GM08714 (cell line): ENCODE results near the gene C21orf58.

Experiments
- H3K4me3 ChIP-seq: fragments of 200-500 bp; sonication (Bioruptor generic); 2 replicates; pipeline ENCODE4 v1.5.1; 2014; ENCODE audit warnings: mild to moderate bottlenecking, low read length, inconsistent platforms
- ZNF274 ChIP-seq: IDR thresholded peaks from 2 replicates; pipeline ENCODE4 v1.6.1; 2012; ENCODE audit warnings: mild to moderate bottlenecking, low read depth, low read length

The C21orf58 gene

DNA sequence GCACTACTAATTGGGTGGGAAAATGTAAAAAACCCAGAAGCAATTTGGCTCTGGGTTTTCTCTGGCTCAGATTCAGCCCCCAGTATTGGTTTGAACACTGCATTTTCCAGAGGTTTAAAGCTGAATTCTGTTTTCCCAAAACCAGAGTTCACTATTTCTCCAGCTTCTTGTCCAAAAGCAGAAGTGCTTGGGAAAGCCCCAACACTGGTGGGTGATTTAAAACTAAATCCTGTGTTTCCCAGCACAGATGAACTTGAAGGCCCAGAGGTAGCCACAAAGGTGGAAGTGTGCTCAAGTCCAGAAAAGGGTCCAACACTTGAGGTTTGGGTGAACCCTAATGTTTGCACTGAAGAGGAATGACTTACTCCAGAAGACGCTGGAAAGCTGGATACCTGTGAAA, 38.9 kb downstream of the C21orf58 start:
- no peak for TF ChIP-seq ZNF274
- H3K4me3 ChIP-seq, result peak overlapping the region; percentile 83

- no peak for TF ChIP-seq ZNF274
- H3K4me3 ChIP-seq, result peak overlapping the region; percentile 83; the same call in 1 of the 2 replicates
These were observed 39.5 kb downstream of the C21orf58 start for GRCh38 chr21:46284077-46284644.

DNA sequence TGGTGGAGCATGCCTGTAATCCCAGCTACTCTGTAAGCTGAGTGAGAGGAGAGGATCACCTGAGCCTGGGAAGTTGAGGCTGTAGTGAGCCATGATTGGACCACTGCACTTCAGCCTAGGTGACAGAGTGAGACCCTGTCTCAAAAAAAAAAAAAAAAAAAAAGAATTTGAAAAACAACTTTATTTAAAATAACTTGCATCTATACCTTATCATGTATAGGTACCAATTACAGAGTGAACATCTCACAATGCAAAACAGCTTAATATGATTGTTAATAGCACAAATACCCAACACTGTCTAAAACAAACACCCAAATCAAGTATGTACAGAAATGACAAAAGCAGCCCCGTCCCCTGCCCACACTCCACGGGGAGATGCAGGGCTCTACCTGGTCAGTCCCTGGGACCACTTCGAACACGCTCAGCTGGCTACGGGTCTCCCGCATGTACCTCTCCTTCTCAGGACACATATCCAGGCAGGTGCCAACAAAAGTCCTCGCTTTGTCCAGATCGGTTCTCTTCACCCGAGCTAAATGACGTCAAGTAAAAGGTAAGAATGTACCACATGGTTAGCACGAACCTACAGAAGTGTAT, 48.8 kb downstream of the C21orf58 start:
- no peak for TF ChIP-seq ZNF274
- no peak overlapping the region for H3K4me3 ChIP-seq

GRCh38 chr21:46273341-46273740, 50.3 kb downstream of the C21orf58 start:
- no peak for TF ChIP-seq ZNF274
- no peak overlapping the region for H3K4me3 ChIP-seq

DNA sequence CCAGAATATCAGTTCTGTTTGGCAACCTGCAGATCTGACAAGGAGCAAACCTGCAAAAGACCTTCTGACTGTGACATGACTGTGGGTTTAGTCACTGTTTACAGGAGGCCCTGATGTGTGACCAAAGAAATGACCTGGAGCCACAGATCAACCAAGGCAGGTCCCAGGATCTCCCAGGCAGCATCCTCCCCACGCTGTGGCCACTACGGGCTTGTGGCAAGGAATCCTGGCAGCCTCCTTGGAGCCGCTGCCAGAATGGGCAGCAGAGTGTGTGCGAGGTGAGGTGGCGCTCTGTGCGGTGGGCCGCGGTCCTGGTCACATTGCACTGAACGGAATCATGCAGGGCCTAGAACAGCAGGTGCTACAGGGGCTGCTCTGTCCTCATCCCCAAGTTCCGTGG, 54.2 kb downstream of the C21orf58 start:
- H3K4me3 ChIP-seq, result no peak overlapping the region
- TF ChIP-seq ZNF274, result no peak

GRCh38 chr21:46268371-46268770, 55.3 kb downstream of the C21orf58 start:
- H3K4me3 ChIP-seq, result no peak overlapping the region
- TF ChIP-seq ZNF274, result no peak

DNA sequence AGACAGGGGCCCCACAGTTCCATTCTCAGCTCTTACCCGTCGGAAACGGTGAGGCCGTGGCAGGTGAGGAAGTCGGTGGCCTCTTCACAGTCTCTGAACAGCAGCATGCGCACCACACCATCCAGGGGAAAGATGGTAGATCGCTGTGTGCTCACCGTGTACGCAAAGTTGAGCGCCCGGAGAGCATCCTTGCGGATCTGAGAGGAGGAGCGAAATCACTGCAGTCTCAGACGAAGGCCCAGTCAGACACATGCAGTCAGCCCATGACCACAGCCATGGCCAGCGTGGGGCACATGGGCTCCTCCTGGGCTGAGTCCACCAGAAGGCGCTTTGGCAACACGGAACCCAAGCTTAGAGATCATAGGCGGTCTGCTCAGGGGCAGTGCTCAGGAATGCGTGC, 56.7 kb downstream of the C21orf58 start:
- H3K4me3 ChIP-seq, result no peak overlapping the region
- TF ChIP-seq ZNF274, result no peak

GRCh38 chr21:46265736-46266525, 57.7 kb downstream of the C21orf58 start:
- TF ChIP-seq ZNF274, result no peak
- no peak overlapping the region for H3K4me3 ChIP-seq

DNA sequence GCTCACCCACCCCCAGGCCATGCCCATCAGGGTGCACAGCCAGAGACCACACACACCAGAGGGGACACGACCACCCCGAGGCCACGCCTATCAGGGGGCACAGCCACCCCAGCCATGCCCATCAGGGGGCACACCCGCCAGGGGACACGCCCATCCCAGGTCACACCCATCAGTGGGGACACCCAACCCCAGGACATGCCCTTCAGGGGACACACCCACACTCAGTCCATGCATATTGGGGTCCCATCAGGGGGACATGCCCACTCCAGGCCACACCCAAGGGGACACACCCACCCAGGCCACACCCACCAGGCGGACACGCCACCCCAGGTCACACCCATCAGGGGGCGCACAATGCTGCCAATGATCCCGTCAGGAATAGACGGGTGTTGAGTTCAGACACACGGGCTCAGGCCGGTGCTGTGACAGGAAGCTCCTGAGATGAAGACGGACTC, 59.0 kb downstream of the C21orf58 start:
- TF ChIP-seq ZNF274, result no peak
- no peak overlapping the region for H3K4me3 ChIP-seq

GRCh38 chr21:46264046-46264689, 59.5 kb downstream of the C21orf58 start:
- no peak overlapping the region for H3K4me3 ChIP-seq
- TF ChIP-seq ZNF274, result no peak

DNA sequence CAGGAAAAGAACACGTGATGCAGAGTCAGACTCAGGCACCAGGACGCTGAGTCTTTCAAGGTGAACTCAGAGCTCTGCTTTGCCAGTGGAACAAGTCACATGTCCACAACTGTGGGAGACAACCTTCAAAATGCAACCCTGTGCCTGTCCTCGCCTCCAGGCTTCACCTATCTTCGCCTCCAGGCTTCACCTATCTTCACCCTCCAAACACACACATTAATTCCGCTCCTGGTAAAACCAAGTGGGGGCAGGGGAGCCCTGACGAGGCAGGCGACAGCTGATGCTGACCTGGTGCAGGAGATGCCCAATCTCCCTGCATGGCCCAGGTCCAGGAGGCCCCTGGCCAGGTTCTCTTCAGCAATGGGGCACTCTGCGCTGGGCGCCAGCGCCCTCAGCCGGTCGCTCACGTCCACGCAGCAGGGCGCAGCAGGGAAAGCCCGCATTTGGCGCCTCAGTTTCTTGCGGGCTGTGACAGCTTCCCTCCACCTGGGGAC, 67.1 kb downstream of the C21orf58 start:
- no peak for TF ChIP-seq ZNF274
- no peak overlapping the region for H3K4me3 ChIP-seq

GRCh38 chr21:46255758-46256337, 67.8 kb downstream of the C21orf58 start:
- no peak for TF ChIP-seq ZNF274
- no peak overlapping the region for H3K4me3 ChIP-seq

GRCh38 chr21:46255166-46255565, 68.5 kb downstream of the C21orf58 start:
- no peak overlapping the region for H3K4me3 ChIP-seq
- no peak for TF ChIP-seq ZNF274
